Measurements from ENCODE around the gene ANKRD17. TPM values are rescaled to one million over a fixed set of nuclear protein-coding genes. Genes with fewer than 3 reads are reported as not detected.

Gene ANKRD17
- total RNA-seq, 2 donors from 2014 or later = 43.9 to 50.9 TPM

DNA sequence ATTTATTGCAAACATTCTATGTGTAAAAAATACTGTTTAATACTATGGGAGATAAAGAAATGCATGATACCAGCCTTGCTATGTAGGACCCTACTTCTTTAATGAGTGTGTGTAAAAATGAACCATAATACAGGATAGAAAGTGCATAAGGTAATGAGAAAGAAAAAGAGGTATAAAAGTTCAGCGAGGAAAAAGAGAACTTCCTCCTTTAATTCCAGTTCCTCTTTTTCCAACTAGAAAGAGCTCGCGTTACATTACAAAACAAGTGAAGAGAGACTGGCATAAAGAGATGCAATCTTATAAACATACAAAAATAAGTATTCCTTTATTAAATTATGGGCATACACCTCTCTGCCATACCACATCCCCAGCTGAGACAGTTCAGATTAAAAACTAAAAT is 77.4 kb downstream of the ANKRD17 start:
- H3K27me3 Mint-ChIP-seq (ENCODE audit: low read depth) = no peaks in the 10 kb centered on the region
- no peak for DNase-seq
- H3K27ac Mint-ChIP-seq = peak overlapping the region; percentile 30
- peaks cover 0 to 1% of the 10 kb centered on the region in 2 donors for H3K9me3 Mint-ChIP-seq
- peaks cover 3 to 6% of the 10 kb centered on the region in 2 donors for H3K36me3 Mint-ChIP-seq (ENCODE audit: insufficient read depth in 2 of 2)
- H3K4me1 Mint-ChIP-seq (ENCODE audit: low read depth) = peaks cover 5% of the 10 kb centered on the region
- H3K4me3 Mint-ChIP-seq = no peak overlapping the region
- ATAC-seq (replicated peaks in 1 of 2) = no peak

GRCh38 chr4:73178389-73178788 is 80.2 kb downstream of the ANKRD17 start:
- H3K27ac Mint-ChIP-seq = no peak overlapping the region
- H3K4me3 Mint-ChIP-seq = no peak overlapping the region
- peaks cover 8 to 14% of the 10 kb centered on the region in 2 donors for H3K9me3 Mint-ChIP-seq
- peaks cover 16% of the 10 kb centered on the region for H3K4me1 Mint-ChIP-seq (ENCODE audit: low read depth)
- DNase-seq = no peak
- peaks cover 24 to 34% of the 10 kb centered on the region in 2 donors for H3K36me3 Mint-ChIP-seq (ENCODE audit: insufficient read depth in 2 of 2)
- no peaks in the 10 kb centered on the region for H3K27me3 Mint-ChIP-seq (ENCODE audit: low read depth)
- ATAC-seq (replicated peaks in 1 of 2) = no peak

- Mint-ChIP-seq H3K4me1 (ENCODE audit: low read depth) (peaks cover 22% of the 10 kb centered on the region), H3K36me3 (ENCODE audit: insufficient read depth in 2 of 2) (peaks cover 48 to 78% of the 10 kb centered on the region in 2 donors)
Measured at GRCh38 chr4:73172161-73172560, 86.4 kb downstream of the ANKRD17 start.

DNA sequence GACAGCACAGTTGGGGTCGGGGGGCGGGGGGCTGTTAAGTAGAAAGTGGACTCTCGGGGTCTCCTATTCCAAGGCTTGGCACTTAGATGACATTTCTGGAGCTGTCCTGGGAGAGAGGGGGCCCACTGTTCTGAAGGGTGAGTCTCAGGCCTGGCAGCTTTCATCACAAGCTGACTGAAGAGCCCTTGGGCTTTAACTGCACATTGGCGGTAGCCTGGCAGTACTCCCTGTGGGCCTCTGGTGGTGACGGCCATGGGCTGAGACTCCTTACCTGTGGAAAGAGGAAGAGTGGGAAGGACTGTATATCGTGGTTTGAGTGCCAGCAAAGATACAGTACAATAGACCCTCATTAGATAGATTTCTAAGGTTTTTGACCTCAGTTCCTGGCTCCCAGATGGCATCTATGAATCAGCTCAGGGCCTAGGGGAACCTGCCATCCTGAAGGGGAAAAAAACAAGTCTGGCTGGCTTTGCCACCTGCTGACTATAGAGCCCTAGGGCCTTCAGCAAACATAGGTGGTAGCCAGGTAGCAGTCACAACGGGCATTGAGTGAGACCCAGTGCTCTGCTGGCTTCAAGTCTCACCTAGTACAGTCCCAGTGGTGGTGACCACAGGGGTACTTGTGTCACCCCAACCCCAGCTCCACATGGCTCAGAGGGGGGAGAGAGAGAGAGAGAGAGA is 87.9 kb downstream of the ANKRD17 start:
- no peak for DNase-seq
- Mint-ChIP-seq H3K9me3 (peaks cover 10 to 13% of the 10 kb centered on the region in 2 donors), H3K27ac (peak overlapping the region; percentile 74), H3K36me3 (ENCODE audit: insufficient read depth in 2 of 2) (peaks cover 48 to 81% of the 10 kb centered on the region in 2 donors), H3K27me3 (ENCODE audit: low read depth) (no peaks in the 10 kb centered on the region), H3K4me3 (no peak overlapping the region), H3K4me1 (ENCODE audit: low read depth) (peaks cover 19% of the 10 kb centered on the region)
- no peak for ATAC-seq (replicated peaks in 1 of 2)

More at GRCh38 chr4:73172161-73172560, 86.4 kb downstream of the ANKRD17 start:
- Mint-ChIP-seq H3K27ac (peak overlapping the region; percentile 74), H3K9me3 (peaks cover 10 to 15% of the 10 kb centered on the region in 2 donors), H3K27me3 (ENCODE audit: low read depth) (no peaks in the 10 kb centered on the region), H3K4me3 (no peak overlapping the region)
- no peak for ATAC-seq (replicated peaks in 1 of 2)
- DNase-seq = no peak

DNA sequence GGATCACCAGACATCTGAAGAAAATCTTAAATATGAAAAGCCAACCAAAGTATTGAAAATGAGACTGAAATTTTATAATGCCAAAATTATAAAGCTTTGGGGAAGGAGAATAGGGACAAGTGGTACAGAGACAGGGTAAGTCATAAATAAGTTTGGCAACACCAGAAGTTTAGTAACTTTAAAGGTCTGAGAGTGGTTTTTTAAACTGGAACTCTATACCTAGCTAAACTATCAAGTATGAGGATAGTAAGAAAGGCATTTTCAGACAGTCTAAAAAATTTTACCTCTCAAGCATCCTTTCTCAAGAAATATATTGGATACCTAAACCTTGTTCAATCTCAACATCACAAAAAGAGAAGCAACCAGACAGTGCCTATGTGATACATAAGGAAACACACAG is 92.4 kb downstream of the ANKRD17 start:
- H3K27me3 Mint-ChIP-seq (ENCODE audit: low read depth) = no peaks in the 10 kb centered on the region
- H3K4me1 Mint-ChIP-seq (ENCODE audit: low read depth) = no peaks in the 10 kb centered on the region
- DNase-seq = no peak
- H3K9me3 Mint-ChIP-seq = peaks cover 3 to 5% of the 10 kb centered on the region in 2 donors
- H3K4me3 Mint-ChIP-seq = no peak overlapping the region
- peaks cover 26 to 58% of the 10 kb centered on the region in 2 donors for H3K36me3 Mint-ChIP-seq (ENCODE audit: insufficient read depth in 2 of 2)
- no peak overlapping the region for H3K27ac Mint-ChIP-seq
- ATAC-seq (replicated peaks in 1 of 2) = no peak

GRCh38 chr4:73161527-73162185 is 96.9 kb downstream of the ANKRD17 start:
- ATAC-seq (replicated peaks in 1 of 2) = no peak
- Mint-ChIP-seq H3K4me1 (ENCODE audit: low read depth) (no peaks in the 10 kb centered on the region), H3K9me3 (peaks cover 0 to 2% of the 10 kb centered on the region in 2 donors), H3K4me3 (no peak overlapping the region), H3K27ac (peak overlapping the region; percentile 76), H3K27me3 (ENCODE audit: low read depth) (no peaks in the 10 kb centered on the region), H3K36me3 (ENCODE audit: insufficient read depth in 2 of 2) (peaks cover 12 to 38% of the 10 kb centered on the region in 2 donors)
- no peak for DNase-seq

DNA sequence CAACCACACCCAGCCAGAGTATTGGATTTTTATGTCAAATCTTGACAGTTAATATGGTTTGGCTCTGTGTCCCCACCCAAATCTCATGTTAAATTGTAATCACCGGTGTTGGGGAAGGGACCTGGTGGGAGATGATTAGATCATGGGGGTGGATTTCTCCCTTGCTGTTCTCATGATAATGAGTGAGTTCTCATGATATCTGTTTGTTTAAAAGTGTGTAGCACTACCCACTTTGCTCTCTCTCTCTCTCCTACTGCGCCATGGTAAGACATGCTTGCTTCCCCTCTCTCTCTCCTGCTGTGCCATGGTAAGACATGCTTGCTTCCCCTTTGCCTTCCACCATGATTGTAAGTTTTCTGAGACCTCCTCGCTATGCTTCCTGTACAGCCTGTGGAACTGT is 102.2 kb downstream of the ANKRD17 start:
- no peak overlapping the region for H3K4me3 Mint-ChIP-seq
- no peaks in the 10 kb centered on the region for H3K9me3 Mint-ChIP-seq
- no peaks in the 10 kb centered on the region for H3K27me3 Mint-ChIP-seq (ENCODE audit: low read depth)
- peaks cover 8 to 24% of the 10 kb centered on the region in 2 donors for H3K36me3 Mint-ChIP-seq (ENCODE audit: insufficient read depth in 2 of 2)
- H3K4me1 Mint-ChIP-seq (ENCODE audit: low read depth) = no peaks in the 10 kb centered on the region
- DNase-seq = no peak
- ATAC-seq (replicated peaks in 1 of 2) = no peak
- H3K27ac Mint-ChIP-seq = peak overlapping the region; percentile 38

DNA sequence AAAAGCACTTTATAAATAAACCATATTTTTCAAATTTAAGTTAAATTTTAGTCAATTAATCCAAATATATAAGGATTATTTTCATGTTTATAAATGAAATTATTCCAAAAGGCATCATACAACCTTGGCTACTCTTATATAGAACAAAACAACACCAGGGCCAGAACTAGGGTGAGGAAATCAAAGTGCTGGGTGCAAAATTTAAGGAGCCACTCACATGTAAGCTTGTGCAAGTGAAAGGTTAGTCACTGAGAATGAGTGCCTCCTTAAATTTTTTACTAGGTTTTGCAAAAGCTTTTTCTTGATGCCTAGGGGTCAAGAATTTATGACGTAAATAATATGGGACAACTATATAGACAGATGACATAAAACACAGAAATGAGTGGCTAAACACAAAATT is 105.7 kb downstream of the ANKRD17 start:
- H3K9me3 Mint-ChIP-seq = no peaks in the 10 kb centered on the region
- no peak overlapping the region for H3K27ac Mint-ChIP-seq
- no peaks in the 10 kb centered on the region for H3K4me1 Mint-ChIP-seq (ENCODE audit: low read depth)
- no peaks in the 10 kb centered on the region for H3K27me3 Mint-ChIP-seq (ENCODE audit: low read depth)
- no peak for DNase-seq
- H3K36me3 Mint-ChIP-seq (ENCODE audit: insufficient read depth in 2 of 2) = peaks cover 4 to 15% of the 10 kb centered on the region in 2 donors
- H3K4me3 Mint-ChIP-seq = no peak overlapping the region
- no peak for ATAC-seq (replicated peaks in 1 of 2)

GRCh38 chr4:73142995-73143547 is 115.5 kb downstream of the ANKRD17 start:
- H3K36me3 Mint-ChIP-seq (ENCODE audit: insufficient read depth in 2 of 2) = peaks cover 9 to 31% of the 10 kb centered on the region in 2 donors
- no peaks in the 10 kb centered on the region for H3K27me3 Mint-ChIP-seq (ENCODE audit: low read depth)
- no peaks in the 10 kb centered on the region for H3K9me3 Mint-ChIP-seq
- no peak overlapping the region for H3K4me3 Mint-ChIP-seq
- H3K27ac Mint-ChIP-seq = no peak overlapping the region
- ATAC-seq (replicated peaks in 1 of 2) = no peak
- H3K4me1 Mint-ChIP-seq (ENCODE audit: low read depth) = peaks cover 5% of the 10 kb centered on the region
- DNase-seq = no peak

DNA sequence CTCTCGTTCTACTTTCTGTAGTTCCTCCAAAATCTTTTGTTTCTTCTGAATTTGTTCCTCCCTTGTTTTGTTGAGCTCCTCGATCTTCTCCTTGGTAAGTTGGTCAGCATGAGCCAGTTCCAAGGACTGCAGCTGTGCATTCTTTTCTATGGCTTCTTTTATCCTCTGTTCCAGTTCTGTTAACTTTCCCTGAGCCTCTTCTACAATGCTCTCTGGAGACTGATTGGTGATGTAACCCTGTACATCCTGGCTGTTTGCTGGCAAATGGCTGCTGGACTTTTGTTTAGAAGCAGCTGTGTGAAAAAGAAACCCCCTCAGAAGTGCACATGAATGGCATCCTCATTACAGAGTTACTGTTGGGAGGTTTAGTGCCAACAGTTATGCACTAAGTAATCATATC is 118.6 kb downstream of the ANKRD17 start:
- no peak for DNase-seq
- Mint-ChIP-seq H3K36me3 (ENCODE audit: insufficient read depth in 2 of 2) (peaks cover 6 to 22% of the 10 kb centered on the region in 2 donors), H3K4me3 (no peak overlapping the region), H3K4me1 (ENCODE audit: low read depth) (peaks cover 5% of the 10 kb centered on the region), H3K9me3 (no peaks in the 10 kb centered on the region), H3K27me3 (ENCODE audit: low read depth) (no peaks in the 10 kb centered on the region), H3K27ac (peak overlapping the region; percentile 66)
- ATAC-seq (replicated peaks in 1 of 2) = no peak

DNA sequence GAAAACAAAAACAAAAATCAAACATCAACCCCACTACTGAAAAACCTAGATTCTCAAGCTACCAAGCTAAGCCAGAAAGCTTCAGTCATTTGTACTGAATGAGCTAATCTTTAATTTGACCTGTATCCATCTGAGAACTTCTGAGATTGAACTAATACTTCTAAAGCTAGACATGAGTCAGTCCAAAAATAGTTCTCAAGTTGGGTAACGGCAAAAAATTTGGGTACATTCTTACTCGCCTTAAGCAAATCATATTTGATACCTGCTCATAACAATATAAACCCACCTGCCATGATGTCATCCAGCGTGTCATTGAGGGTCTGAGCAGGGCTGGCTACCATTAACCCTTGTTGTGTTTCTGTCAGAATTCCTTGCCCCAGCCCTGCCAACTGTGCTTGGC is 119.4 kb downstream of the ANKRD17 start:
- no peak overlapping the region for H3K27ac Mint-ChIP-seq
- H3K9me3 Mint-ChIP-seq = no peaks in the 10 kb centered on the region
- peaks cover 7 to 24% of the 10 kb centered on the region in 2 donors for H3K36me3 Mint-ChIP-seq (ENCODE audit: insufficient read depth in 2 of 2)
- ATAC-seq (replicated peaks in 1 of 2) (no peak), DNase-seq (no peak)
- no peak overlapping the region for H3K4me3 Mint-ChIP-seq
- peaks cover 5% of the 10 kb centered on the region for H3K4me1 Mint-ChIP-seq (ENCODE audit: low read depth)
- no peaks in the 10 kb centered on the region for H3K27me3 Mint-ChIP-seq (ENCODE audit: low read depth)

DNA sequence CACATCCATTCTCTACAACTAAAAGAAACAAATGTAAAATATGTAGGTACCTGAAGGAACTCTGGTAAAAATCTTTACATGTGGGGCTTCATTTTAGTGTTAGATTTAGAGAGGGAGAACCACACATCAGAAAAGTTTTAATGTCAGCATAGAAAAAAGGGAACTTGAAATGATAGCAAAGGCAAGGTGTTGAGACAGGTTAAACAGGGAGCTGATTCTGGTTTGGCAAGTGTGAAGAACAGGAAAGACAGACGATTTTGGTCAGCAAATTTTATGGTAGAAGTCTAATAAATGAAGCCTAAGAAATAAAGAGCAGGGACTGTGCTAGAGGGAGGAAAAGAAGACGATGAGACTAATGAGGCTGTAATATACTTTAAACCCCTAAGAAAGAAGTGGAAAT is 121.5 kb downstream of the ANKRD17 start:
- Mint-ChIP-seq H3K4me3 (no peak overlapping the region), H3K27me3 (ENCODE audit: low read depth) (no peaks in the 10 kb centered on the region), H3K4me1 (ENCODE audit: low read depth) (peaks cover 5% of the 10 kb centered on the region), H3K27ac (peak overlapping the region; percentile 47), H3K36me3 (ENCODE audit: insufficient read depth in 2 of 2) (peaks cover 7 to 26% of the 10 kb centered on the region in 2 donors), H3K9me3 (no peaks in the 10 kb centered on the region)
- DNase-seq = no peak
- no peak for ATAC-seq (replicated peaks in 1 of 2)

DNA sequence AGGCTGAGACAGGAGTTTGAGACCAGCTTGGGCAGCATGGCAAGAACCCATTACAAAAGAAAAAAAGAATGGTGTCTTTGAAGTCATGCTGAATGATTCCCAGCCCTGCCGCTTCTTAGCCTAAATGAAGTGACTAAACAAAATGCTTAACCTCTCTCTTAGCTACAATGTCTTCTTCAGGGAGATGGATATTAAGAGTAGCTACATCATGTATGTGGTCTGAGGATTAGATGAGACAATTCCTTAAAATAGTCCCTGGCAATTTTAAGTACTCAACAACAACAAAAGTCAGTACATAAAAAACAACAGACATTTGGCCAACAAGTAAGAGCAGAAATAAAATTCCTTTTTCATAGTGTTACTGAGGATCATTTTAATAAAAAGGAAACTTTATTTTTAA is 124.8 kb downstream of the ANKRD17 start:
- no peaks in the 10 kb centered on the region for H3K9me3 Mint-ChIP-seq
- peaks cover 4 to 14% of the 10 kb centered on the region in 2 donors for H3K36me3 Mint-ChIP-seq (ENCODE audit: insufficient read depth in 2 of 2)
- H3K4me1 Mint-ChIP-seq (ENCODE audit: low read depth) = no peaks in the 10 kb centered on the region
- DNase-seq (no peak), ATAC-seq (replicated peaks in 1 of 2) (no peak)
- H3K4me3 Mint-ChIP-seq = no peak overlapping the region
- H3K27ac Mint-ChIP-seq = no peak overlapping the region
- H3K27me3 Mint-ChIP-seq (ENCODE audit: low read depth) = no peaks in the 10 kb centered on the region
